Measurements from ENCODE around the gene BSG.
"Not testable (repeated sequence)": the region's sequence is repeated elsewhere in the genome, so short reads cannot be mapped to it uniquely, and the experiment has no call there.

The BSG gene

GRCh38 chr19:605061-605971 lies 32.9 kb downstream of the BSG start:
- DNase-seq: not testable (repeated sequence)

- DNase-seq: no peak
Measured at GRCh38 chr19:607301-608154, 35.1 kb downstream of the BSG start.

GRCh38 chr19:608155-609003 lies 36.0 kb downstream of the BSG start:
- DNase-seq: no peak

DNA sequence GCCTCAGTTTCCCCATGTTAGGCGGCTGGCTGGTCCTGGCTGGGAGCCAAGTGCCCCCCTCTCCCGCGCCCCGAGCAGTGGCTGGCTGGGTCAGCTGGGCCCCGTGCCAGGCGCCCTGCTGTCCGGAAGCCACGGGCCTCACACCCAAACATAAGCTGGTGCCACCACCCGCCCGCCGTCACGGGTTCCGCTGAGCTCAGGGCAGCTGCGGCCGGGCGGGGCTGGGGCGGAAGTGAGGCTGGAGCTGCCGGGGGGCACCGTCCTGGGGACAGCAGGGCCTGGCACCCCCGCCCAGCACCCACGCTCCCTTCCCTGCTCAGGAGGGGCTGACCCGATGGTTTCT lies 36.6 kb downstream of the BSG start:
- no peak for DNase-seq

GRCh38 chr19:610071-610800 lies 37.8 kb downstream of the BSG start:
- peak in 2 of 4 experiments; percentile 19 to 36 for DNase-seq

DNA sequence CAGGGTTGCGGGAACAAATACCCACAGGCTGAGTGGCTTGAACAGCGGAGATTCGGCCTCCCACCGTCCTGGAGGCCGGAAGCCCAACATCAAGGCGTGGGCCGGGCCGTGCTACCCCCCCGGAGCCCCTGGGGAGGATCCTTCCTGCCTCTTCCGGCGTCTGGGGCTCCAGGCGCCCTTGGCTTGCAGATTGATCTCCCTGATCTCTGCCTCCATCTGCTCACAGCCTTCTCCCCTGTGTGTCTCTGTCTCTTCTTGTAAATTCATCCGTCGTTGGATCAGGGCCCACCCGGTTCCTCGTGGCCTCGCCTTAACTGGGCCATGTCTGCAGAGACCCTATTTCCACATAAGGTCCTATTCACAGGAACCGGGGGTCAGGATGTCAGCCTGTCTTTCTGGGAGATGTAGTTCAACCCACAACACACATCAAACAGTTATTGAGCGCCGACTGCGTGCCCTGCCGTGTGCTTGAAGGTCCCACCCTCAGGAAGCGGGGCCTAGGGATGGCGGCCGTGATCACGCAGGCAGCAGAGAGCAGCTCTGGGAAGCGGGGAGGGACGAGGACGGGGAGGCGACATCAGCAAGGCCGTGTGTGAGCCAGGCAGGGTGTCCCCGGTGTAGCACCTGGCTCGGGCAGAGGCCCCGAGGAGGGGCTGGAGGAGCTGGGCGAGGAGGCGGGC lies 38.5 kb downstream of the BSG start:
- peak in 2 of 4 experiments; percentile 30 to 48 for DNase-seq

GRCh38 chr19:611481-611868 lies 39.1 kb downstream of the BSG start:
- no peak for DNase-seq

DNA sequence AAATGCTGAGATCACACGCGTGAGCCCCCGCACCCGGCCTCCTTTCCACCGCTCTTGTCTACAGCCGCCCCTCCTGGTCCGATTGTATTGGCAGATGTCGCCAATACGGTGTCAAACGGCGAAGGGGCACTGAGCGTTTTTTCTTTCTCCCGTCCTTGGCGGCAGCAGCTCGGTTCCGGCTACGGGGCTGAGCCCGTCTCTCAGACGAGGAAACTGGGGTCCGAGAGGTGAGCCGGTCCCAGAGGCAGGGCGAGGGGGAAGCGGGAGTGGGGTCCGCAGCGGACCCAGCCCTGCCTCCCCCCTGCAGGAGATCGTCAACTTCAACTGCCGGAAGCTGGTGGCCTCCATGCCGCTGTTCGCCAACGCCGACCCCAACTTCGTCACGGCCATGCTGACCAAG lies 40.5 kb downstream of the BSG start:
- DNase-seq: no peak

DNA sequence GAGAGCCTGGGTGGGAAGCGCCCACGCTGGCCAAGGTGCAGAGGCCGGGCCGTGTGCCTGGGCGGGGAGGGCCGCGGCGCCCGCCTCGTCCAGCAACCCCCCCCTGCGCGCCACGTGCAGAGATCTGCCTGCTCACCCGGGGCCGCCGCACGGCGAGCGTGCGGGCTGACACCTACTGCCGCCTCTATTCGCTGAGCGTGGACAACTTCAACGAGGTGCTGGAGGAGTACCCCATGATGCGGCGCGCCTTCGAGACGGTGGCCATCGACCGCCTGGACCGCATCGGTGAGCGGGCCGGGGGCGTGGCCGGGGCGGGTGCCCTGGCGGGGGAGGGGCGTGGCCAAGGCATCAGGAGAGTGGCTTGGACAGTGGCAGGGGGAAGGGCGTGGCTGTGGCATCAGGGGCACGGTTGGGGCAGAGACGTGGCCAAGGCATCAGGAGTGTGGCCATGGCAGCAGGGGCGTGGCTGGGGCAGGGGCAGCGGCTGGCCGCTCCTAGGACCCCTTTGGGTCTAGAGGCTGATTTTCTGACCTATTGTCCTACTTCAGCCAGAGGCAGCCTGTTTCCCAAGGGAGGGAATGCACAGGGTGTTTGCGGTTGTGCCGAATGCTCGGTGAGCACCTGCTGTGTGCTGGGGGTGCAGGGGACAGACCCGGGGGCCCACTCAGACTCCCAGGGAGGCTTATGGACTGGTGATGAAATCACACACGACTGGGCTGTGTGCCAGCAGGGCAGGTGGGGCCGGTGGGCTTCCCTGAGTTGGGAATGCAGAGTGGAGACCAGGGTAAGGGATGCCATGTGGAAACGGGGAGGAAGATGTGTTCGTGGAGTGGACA lies 41.6 kb downstream of the BSG start:
- DNase-seq: no peak

GRCh38 chr19:615619-616018 lies 43.2 kb downstream of the BSG start:
- DNase-seq: no peak

DNA sequence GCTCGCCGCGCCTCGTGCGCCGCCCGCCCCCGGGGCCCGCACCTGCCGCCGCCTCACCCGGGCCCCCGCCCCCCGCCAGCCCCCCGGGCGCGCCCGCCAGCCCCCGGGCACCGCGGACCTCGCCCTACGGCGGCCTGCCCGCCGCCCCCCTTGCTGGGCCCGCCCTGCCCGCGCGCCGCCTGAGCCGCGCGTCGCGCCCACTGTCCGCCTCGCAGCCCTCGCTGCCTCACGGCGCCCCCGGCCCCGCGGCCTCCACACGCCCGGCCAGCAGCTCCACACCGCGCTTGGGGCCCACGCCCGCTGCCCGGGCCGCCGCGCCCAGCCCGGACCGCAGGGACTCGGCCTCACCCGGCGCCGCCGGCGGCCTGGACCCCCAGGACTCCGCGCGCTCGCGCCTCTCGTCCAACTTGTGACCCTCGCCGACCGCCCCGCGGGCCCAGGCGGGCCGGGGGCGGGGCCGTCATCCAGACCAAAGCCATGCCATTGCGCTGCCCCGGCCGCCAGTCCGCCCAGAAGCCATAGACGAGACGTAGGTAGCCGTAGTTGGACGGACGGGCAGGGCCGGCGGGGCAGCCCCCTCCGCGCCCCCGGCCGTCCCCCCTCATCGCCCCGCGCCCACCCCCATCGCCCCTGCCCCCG lies 43.8 kb downstream of the BSG start:
- DNase-seq: no peak

GRCh38 chr19:616747-617526 lies 44.5 kb downstream of the BSG start:
- no peak for DNase-seq

GRCh38 chr19:617551-618246 lies 45.3 kb downstream of the BSG start:
- DNase-seq: no peak

DNA sequence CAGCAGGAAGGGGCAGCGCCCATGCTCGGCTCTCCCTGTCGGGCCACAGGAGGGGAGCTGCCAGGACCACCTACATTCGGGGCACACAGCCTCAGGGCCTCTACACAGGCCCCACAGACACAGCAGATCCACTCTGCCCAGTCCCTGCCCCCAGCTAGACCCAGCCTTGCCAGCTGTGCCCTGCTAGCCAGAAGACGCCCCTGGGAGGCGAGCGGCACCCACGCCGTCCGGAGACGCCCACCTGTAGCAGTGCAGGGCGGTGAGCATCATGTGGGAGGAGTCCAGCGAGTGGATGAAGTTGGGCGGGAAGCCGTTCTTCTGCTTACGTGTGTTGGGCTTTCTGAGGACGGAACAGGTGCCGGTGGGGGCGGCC lies 45.8 kb downstream of the BSG start:
- no peak for DNase-seq

GRCh38 chr19:618674-619285 lies 46.4 kb downstream of the BSG start:
- no peak for DNase-seq

DNA sequence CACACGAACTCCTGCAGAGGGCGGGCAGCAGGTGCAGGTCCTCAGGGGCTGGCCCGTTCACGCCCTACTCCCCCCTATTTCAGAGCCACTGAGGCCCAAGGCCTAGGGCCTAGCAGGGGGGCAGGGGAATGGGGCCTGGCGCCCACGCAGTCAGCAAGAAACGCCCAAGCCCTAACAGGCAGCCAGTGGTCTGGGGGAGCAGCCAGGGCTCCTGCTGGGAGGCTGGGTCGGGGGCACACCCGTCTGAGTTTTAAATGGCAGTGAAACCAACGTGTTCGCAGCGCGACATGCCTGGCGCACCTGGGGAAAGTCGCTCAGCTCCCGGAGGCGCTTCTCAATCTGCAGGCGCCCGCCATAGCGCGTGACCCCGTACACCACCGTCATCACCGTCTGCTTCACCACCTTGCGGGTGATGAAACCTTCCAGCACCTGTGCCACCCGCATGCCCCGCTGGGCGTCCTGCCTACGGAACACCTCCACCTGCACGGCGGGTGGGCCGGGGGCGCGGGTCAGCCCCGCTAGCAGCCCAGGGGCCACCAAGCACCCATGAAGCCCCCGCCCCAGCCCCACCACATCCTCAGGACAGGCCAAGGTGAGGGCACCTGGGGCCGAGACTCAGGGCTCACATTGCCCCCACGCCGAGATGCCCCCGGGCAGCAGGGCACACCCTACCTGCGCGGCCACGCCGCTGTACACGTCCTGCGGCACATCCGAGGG lies 47.0 kb downstream of the BSG start:
- no peak for DNase-seq

DNA sequence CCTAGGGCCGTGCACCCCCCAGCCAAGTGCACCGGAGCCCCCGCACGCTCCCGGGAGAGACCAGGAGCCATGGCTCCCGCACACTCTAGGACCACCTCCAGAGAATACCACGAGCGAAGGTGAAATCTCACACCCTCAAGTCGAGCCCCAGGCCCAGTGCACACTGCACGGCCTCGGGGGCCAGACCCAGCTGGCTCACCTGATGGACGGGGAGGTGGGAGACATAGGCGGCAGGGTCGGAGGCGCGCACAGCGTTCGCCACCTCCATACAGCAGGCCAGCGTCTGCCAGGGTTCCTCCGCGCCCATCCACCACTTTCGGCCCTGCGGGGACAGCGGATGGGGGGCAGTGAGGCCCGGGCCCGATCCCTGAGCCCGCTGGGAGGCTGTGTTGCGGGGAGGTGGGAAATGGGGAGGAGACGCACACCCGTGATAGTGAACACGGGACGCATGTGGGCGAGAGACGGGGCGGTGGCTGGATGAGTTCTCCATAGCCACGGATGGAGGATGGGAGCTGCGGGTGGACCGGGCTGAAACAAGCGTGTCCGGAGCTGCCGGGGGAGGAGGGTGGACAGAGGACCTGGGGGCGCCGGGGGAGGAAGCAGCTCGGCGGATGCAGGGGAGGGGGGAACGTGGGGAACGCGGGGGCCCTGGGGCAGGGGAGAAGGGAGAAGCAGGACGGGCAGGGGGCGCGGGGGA lies 47.9 kb downstream of the BSG start:
- DNase-seq: no peak
